GM15510 (cell line): ENCODE data around the gene HOXB7.

Experiments used
- POLR2A ChIP-seq: IDR thresholded peaks from 3 replicates; pipeline ENCODE4 v1.6.1; 2011; ENCODE audit warnings: borderline replicate concordance; ENCODE audit not compliant: insufficient read length; ENCODE audit errors: extremely low read depth

The HOXB7 gene

DNA sequence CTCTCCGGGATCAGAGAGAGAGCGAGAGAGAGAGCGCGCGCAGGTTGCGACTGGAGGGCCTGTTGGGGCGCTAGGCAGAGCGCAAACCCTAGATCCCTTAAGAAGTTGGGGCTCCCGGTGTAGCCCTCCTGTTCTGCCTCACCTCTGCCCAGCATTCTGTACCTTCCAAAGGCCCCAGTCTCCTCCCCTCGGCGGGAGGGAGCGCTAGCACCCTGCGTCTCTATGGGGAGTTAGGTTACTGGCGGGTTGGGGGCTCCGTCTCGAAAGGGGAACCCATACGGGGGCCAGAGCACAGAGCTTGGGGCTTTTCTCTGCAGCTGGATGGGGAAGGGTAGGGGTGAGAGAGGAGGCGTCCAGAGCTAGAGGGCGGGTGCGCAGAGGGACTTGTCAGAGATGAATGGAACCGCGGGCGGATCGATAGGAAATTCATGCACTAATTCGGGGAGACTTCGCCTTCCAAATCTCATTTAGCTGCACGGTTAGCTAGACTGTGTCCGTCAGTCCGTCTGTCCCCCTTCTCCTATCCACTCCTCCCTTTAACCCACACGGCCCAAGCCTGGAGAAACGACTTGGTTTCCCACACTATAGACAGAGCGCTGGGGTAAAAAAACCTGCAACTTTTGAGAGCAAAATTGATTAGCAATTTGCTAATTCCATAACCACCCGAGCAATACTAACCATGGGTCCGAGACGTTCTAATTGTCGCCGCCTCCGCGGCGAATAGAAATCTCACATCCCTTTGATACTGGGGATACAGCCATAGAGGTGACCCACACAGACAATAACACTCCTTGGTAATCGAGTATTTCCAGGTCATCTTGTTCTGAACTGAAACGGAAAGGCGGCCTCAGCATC lies 32.0 kb downstream of the HOXB7 start:
- TF ChIP-seq POLR2A = peak; percentile 46

DNA sequence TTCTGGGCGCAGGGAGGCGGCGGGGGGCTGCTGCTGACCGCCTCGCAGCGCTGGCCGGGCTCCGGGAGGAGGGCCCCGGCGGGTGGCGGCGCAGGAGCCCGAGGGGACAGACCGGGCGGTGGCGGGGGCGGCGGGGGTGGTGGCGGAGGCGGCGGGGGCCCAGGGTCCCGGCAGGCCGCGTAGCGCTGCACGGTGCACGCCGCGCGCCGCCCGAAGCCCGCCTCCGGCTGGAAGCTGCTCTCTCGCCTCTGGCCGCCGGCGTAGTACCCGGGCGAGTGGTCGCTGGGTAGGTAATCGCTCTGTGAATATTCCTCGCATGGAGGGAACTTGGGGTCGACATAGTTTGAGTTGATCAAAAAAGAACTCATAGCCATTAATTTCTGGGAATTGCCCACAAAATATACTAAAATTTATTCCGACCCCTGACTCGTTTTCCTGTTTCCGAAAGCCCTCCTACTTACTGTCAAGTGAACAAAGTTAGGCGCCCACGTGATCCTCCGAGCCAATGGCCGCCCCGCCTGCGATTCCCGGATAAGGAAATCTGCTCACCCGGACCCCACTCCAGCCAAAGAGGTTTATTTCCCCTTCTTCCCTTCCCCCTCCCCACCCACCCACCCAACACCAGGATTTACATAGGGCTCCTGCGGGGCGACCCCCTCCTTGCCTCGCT lies 32.7 kb downstream of the HOXB7 start, which contains the start of gene HOXB4:
TSS of gene HOXB4 (minus strand) at position 405 of the 670 bp plus-strand sequence. CDS start at position 374, 31 bp downstream.
- TF ChIP-seq POLR2A = no peak

DNA sequence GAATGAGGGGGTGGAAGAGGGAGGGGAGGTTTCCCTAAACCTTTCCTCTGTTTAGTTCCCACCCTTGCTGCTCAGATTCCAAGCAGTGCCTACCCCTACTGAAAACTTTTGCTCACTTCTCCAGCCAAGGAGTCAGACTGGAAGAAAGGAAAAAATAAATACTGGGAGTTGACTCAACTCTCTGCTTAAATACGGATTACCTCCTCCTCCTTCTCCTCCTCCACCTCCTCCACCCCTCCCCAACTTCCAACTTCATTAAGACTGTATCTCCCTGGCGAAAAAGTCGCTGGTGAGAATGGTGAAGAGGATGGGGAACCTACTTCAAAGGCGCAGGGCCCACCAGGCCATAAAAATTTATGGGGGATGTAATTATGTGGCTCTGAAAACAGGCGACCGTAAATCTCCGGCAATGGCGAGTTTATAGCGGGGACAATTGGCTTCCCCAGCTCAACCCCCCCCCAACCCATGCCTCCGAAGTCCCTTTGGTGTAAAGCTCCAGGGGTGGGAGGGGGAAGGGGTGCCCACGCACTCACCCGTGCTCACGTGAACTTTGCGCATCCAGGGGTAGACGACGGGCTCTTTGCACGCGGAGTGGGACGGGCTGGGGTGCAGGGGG lies 33.4 kb downstream of the HOXB7 start:
- TF ChIP-seq POLR2A = no peak

DNA sequence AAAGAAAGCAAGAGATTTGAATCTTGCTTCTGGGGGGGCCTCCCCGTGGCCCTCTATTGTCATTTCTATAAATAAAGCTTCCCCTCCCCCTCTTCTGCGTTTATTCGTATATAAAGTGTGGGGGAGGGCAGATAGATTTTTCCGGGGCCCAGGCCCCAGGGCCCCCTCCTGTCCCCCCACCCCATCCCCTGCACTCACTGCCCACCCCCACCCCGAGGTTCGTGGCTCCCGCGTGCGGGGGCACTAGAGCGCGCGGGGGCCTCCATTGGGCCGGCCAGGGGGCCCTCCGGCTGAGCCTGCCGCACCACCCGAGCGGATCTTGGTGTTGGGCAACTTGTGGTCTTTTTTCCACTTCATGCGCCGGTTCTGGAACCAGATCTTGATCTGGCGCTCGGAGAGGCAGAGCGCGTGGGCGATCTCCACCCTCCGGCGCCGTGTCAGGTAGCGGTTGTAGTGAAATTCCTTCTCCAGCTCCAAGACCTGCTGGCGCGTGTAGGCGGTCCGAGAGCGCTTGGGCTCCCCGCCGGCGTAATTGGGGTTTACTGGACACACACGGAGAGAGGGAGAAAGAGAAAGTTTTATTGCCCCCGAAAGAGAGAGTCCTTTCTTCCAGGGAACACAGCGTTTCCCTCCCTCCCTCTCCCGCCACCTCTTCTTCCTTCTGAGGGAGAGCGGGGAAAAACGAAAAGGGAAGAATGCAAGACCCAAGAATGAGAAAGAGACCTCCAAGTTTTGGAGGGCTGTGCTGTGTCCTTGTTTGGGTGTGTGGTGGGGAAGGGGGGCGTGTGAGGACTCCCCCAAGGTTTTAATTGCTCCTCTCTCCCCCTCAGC lies 34.1 kb downstream of the HOXB7 start:
- no peak for TF ChIP-seq POLR2A

DNA sequence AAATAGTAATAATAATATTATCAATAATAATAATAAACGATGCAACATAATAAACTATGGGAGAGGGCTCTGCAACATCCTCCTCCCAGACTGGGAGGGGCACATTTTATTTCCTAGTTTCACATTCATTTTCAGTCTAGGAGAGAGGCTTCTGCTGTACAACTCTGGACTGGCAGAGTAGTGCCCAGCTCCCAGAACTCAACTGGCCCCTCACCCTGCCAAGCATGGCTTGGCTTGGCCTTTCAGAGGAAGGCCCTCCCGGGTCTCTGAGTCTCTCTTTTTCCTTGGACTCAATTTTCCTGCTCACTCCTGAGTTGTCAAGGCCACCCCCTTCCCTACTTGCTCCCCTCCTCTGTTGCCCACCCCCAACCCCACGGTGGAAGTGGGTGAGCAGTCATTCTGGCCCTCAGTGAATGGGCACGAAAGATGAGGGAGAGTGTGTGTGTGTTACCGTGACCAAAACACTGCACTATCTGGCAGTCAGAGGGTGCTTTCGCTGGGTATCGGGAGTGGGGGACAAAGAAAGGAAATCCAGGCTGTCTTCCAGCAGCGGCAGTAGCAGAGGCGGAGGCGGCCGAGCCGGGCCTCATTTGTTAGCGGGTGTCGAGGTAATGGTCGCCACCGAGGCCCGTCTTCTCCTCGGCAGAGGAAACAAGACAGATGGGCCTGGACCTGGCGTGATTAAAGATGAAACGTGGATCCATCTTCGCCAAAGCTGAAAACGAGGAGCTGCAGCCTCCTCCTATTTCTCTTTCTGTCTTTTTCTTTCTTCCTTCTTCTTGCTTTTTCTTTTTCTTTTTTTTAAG lies 34.9 kb downstream of the HOXB7 start:
- TF ChIP-seq POLR2A = no peak

DNA sequence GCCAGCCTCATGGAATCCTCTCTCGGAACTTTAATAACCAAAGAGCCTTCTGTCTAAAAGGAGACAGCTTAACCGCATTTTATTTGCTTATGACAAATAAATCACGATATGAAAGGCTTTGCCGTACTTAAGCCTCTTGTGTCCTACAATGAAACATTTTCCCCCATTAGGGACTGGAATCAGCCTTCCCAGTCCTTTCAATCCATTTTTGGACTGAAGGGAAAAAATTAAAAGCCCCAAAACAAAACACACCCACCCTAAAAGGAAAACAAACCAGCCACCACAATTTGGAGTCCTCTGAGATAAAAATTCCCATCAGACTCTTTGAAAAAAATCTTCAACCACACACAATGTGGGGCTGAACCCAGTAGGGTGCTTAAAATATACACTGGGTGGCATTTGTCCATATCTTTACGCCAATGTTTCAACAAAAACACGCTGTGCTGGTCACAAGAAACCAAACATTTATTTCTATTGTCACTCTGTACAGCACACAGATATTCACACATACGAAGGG lies 35.7 kb downstream of the HOXB7 start:
- no peak for TF ChIP-seq POLR2A

DNA sequence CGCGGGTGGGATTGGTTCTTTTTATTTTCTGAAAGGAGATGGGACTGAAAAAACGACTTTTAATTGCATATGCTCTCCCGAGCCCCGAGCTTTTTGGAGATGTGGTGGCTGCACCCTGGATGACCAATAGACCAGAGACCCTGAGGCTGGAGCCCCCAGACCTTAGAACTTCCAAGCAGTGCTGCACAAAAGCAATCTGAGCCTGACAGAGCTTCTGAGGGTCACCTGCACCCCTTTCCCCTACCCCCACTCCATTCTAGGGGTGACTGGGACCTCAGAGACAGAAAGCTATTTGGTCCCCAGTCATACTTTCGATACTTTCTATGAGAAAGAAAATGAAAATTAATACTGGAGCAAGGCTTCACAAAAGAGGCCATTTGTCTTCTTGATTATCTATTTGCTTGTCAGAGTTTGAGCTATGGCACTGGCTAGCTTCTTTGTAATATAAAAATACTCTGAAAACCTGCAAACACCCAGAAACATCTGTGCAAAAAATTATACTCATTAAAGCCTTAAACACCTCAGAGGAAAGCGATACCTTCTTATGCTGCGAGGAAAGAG lies 36.2 kb downstream of the HOXB7 start:
- no peak for TF ChIP-seq POLR2A

GRCh38 chr17:48571826-48572417 lies 38.9 kb downstream of the HOXB7 start:
- TF ChIP-seq POLR2A = no peak

- TF ChIP-seq POLR2A = no peak
These were observed 39.6 kb downstream of the HOXB7 start for GRCh38 chr17:48571024-48571818.

DNA sequence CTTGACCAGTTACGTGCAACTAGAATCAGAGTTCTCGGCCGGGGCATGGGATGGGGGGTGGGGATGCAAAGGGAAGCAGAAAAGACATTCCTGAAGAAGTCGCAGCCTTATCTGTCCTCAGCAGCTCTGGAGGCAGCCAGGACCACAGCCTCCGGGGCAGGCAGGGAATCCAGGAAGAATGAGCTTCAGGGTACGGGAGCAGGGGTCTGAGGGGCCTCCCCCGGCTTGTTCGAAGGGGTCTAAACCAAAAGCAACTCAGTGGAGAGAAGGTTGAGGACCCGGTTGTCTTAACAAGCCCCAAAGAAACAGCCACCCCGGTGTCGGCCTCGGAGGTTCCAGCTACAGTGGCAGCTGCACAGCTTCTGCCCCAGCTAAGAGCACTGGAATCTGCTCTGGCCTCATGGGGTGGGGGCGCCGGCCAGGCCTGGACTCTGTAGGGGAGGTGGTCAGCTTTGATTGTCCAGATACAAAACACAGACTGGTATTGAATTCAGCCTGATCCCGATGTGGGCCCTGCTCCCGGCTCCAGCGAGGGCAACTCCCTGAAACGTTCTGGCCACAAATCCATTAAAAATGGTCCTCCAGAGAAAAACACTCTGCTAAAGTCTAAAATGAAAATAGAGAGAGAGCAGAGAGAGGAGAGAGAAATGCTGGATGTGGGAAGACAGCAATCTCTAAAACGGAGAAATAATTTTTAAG lies 40.3 kb downstream of the HOXB7 start:
- no peak for TF ChIP-seq POLR2A

- TF ChIP-seq POLR2A = no peak
These were observed 41.0 kb downstream of the HOXB7 start for GRCh38 chr17:48569674-48570324.
